IPS DF 6.9 (cell line): Measurements from ENCODE around the gene MYL3.

Source experiments
- DNase-seq: peaks from one replicate; pipeline ENCODE4 v3.0.0-alpha.2; 2013; ENCODE audit warnings: low read depth, low spot score
- H3K27ac ChIP-seq: one replicate; pipeline ENCODE4 v1.5.1; 2013; ENCODE audit warnings: low read length, control low read depth
- H3K27me3 ChIP-seq: 2 replicates; pipeline ENCODE4 v1.6.1; 2013; ENCODE audit warnings: mild to moderate bottlenecking, low read length; ENCODE audit not compliant: control insufficient read depth, insufficient read depth
- H3K36me3 ChIP-seq: 2 replicates; pipeline ENCODE4 v1.6.1; 2013; ENCODE audit warnings: low read length; ENCODE audit not compliant: control insufficient read depth, insufficient read depth
- H3K4me1 ChIP-seq: 2 replicates; pipeline ENCODE4 v1.6.1; 2013; ENCODE audit warnings: low read length; ENCODE audit not compliant: control insufficient read depth, insufficient read depth
- H3K4me3 ChIP-seq: 2 replicates; pipeline ENCODE4 v1.5.1; 2013; ENCODE audit warnings: mild to moderate bottlenecking, low read length
- H3K9me3 ChIP-seq: 2 replicates; pipeline ENCODE4 v1.6.1; 2013; ENCODE audit warnings: low read length, inconsistent platforms; ENCODE audit not compliant: control insufficient read depth, insufficient read depth
- WGBS: extraction: QIAGEN DNeasy Blood & Tissue Kit; methylation state at CpG from one replicate; pipeline ENCODE4 v1.1.7; 2013; ENCODE audit warnings: mixed read lengths, missing lambda C conversion rate; ENCODE audit not compliant: insufficient read length, insufficient coverage; 5-methylcytosine and 5-hydroxymethylcytosine counted together

The MYL3 gene

DNA sequence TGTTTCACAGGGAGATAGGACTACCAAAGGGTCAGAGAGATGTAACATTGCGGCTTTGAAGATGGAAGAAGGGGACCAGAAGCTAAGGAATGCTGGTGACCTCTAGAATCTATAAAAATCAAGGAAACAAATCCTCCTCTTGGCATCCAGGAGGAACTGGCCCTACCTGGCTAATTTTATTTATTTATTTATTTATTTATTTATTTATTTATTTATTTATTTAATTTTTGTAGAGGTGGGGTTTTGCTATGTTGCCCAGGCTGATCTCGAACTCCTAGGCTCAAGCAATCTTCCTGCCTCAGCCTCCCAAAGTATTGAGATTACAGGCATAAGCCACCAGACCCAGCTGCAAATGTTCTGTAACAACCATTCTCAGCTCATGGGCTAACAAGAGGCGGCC, 19.7 kb downstream of the MYL3 start:
- Histone ChIP-seq H3K4me3 (no peak overlapping the region), H3K9me3 (no peaks in the 10 kb centered on the region; the same call in 1 of the 2 replicates), H3K27me3 (no peaks in the 10 kb centered on the region), H3K4me1 (peaks cover 5% of the 10 kb centered on the region; the same call in 1 of the 2 replicates), H3K36me3 (no peaks in the 10 kb centered on the region), H3K27ac (no peak overlapping the region)
- WGBS: no CpG with 5 or more reads among the region's 3 CpGs
- no peak for DNase-seq

DNA sequence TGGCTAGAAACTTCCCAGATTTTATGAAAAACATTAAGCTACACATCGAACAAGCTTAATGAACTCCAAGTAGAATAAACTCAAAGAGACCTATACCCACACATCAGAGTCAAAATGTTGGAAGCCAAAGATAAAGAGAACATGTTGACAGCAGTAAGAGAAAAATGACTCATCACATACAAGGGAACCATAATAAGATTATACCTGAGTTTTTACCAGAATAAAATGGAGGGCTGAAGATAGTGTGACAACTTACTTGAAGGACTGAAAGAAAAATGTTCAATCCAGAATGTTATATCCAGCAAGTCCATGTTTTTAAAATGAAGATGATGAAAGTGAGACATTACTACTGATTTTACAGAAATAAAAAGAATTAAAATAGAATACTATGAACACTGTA, 22.8 kb downstream of the MYL3 start:
- Histone ChIP-seq H3K9me3 (no peaks in the 10 kb centered on the region; the same call in 1 of the 2 replicates), H3K4me3 (no peak overlapping the region), H3K27me3 (no peaks in the 10 kb centered on the region), H3K27ac (no peak overlapping the region), H3K4me1 (peaks cover 3% of the 10 kb centered on the region; the same call in 1 of the 2 replicates), H3K36me3 (no peaks in the 10 kb centered on the region)
- no peak for DNase-seq
- WGBS: no CpG with 5 or more reads among the region's 1 CpG

DNA sequence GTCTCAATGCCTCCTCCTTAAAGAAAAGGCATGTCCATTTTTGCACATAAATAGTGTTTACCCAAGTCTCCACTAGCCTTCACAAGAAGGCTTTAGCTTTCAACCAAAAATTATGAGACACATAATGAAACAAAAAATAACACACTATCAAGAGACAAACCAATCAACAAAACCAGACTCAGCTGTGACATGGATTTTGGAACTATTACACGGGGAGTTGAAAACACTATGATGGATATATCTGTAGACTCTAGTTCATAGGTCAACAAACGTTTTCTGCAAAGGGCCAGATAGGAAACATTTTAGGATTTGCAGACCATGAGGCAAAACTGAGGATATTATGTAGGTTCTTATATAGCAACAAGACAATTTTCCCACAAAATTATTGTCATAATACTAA, 24.9 kb downstream of the MYL3 start:
- Histone ChIP-seq H3K27me3 (no peaks in the 10 kb centered on the region), H3K4me1 (no peaks in the 10 kb centered on the region), H3K27ac (no peak overlapping the region), H3K36me3 (no peaks in the 10 kb centered on the region), H3K9me3 (no peaks in the 10 kb centered on the region; the same call in 1 of the 2 replicates), H3K4me3 (no peak overlapping the region)
- no CpG with 5 or more reads among the region's 2 CpGs for WGBS
- no peak for DNase-seq

DNA sequence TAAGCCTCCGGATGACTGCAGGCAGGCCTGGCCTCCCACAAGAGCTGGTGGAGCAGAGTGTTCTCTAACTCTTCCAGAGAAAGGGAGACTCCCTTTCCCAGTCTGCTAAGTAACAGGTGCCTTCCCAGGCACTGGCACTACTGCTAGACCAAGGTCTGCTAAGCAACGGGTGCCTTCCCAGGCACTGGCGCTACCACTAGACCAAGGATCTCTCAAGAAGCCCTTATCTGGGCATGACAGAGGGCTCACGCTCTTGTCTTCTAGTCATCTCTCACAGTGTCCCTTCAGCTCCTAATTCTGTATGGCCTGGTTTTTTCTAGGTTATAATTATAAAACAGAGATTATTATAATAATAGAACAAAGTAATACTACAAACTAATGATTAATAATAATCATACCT, 27.8 kb downstream of the MYL3 start:
- Histone ChIP-seq H3K36me3 (no peaks in the 10 kb centered on the region), H3K27me3 (no peaks in the 10 kb centered on the region), H3K4me3 (no peak overlapping the region), H3K9me3 (no peaks in the 10 kb centered on the region; the same call in 1 of the 2 replicates), H3K27ac (no peak overlapping the region), H3K4me1 (no peaks in the 10 kb centered on the region)
- WGBS: no CpG with 5 or more reads among the region's 4 CpGs
- DNase-seq: no peak

DNA sequence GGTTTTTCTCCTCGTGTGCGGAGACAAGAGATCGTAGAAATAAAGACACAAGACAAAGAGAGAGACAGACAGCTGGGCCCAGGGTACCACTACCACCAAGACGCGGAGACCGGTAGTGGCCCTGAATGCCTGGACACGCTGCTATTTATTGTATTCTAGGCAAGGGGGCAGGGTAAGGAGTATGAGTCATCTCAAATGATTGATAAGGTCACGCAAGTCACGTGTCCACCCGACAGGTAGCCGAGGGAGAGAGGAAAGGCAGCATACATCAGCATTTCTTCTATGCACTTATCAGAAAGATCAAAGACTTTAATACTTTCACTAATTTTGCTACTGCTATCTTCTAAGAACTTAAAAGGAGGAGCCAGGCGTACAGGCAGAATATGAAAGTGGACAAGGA, 28.2 kb downstream of the MYL3 start:
- Histone ChIP-seq H3K36me3 (no peaks in the 10 kb centered on the region), H3K27me3 (no peaks in the 10 kb centered on the region), H3K27ac (no peak overlapping the region), H3K4me3 (no peak overlapping the region), H3K4me1 (no peaks in the 10 kb centered on the region), H3K9me3 (no peaks in the 10 kb centered on the region; the same call in 1 of the 2 replicates)
- no peak for DNase-seq
- WGBS: no CpG with 5 or more reads among the region's 12 CpGs

DNA sequence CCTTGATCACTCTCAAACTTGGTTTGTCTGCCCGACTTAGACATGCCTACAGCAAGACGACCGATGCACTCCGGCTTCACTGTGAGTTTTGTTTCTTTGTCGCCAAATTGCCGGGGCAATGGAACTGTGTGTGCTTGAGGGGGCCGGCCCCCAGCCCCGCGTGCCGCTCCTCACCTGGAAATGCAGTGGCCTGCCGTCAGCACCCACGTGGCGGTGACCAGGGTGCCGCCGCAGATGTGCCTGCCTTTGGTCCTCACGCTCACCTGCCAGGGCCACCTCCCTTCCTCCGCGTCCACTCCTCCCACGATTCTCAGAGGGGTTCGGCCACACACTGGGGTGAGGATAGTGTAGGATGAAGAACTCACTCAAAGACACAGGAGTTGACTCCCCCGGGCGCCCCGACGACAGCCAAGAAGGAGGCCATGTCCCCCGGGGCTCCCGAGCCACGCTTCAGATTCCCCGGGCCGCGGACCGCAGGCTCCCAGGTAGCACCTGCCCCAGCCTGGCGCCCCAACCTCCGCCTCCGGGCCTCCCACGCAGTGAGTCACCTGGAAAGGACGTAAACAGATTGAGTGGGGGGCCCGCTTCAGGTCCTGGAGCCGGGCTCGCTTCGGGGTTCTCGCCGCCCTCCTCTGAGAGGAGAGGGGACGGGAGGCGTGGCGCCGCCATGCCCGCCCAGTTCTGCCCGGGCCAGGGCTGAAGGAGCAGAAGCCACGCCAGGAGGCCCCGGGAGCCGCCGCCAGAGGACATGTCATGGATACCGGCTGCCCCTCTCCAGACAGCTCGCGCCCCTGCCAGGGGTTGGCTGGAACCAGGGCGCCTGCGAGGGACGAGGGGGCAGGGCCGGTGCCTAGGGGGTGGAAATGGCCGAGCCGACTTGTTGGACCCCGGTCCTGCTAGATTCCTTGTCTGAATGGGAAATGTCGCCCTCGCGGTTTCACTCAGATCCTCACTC, 29.6 kb downstream of the MYL3 start:
- Histone ChIP-seq H3K27me3 (no peaks in the 10 kb centered on the region), H3K4me3 (no peak overlapping the region), H3K27ac (no peak overlapping the region), H3K9me3 (no peaks in the 10 kb centered on the region; the same call in 1 of the 2 replicates), H3K4me1 (no peaks in the 10 kb centered on the region), H3K36me3 (no peaks in the 10 kb centered on the region)
- no peak for DNase-seq
- no CpG with 5 or more reads among the region's 65 CpGs for WGBS

DNA sequence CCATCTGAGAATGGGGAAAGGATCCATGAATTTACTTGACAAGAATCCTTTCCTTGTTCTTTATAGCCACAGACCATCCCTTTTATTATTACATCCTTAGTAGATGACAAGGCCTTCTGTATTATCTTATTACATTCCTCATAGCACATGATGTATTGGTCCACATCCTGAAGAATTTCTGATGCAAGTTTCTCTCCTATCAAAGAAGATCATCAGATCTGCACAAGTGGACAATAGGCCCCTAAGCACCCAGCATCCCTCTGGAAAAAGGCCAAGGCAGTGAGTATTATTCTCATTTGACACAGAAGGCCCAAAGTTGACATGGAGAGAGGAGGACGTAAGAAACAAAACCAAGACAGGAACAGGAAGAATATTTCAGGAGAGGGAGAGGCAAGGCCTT, 31.4 kb downstream of the MYL3 start:
- Histone ChIP-seq H3K4me1 (no peaks in the 10 kb centered on the region), H3K9me3 (no peaks in the 10 kb centered on the region), H3K27me3 (no peaks in the 10 kb centered on the region), H3K27ac (no peak overlapping the region), H3K36me3 (no peaks in the 10 kb centered on the region), H3K4me3 (no peak overlapping the region)
- DNase-seq: no peak
- no CpG with 5 or more reads among the region's 1 CpG for WGBS

DNA sequence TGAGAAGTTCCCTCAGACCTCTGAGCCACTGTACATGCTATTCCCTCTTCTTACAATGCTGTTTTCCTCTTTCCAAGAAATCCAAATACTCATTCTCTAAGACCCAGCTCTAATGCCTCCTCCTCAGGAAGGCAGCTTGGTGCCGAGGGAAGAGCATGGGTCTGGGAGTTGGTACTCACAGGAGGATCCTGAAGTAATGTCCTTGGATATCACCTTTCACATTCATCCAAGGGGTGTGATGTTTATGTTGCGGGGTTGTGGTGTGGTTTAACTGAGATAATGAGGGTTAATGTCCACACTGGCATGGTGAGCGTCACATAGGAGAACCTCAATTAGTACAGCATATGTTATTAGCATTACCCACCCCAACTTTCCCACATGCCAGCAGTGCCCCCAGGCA, 31.9 kb downstream of the MYL3 start:
- Histone ChIP-seq H3K9me3 (no peaks in the 10 kb centered on the region), H3K4me3 (no peak overlapping the region), H3K4me1 (no peaks in the 10 kb centered on the region), H3K27me3 (no peaks in the 10 kb centered on the region), H3K36me3 (no peaks in the 10 kb centered on the region), H3K27ac (no peak overlapping the region)
- DNase-seq: no peak
- WGBS: no CpG with 5 or more reads among the region's 3 CpGs

DNA sequence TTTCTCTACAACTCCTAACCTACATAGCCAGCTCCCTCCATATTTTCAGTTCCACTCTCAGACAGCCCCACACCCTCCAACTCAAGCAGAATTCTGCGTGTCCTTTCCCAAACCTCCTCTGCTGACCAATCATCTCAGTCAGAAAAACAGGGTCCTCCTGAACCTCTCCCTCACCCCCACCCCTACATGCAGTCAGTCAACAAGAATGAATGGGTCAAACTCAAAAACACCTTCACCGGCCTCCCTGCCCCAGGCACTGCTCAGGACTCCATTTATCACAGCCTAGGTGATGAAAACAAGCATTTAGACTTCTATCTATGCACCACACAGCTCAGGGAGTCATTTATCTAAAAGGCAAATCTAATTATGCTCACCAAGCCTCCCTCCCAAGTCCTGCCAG, 32.4 kb downstream of the MYL3 start:
- Histone ChIP-seq H3K4me3 (no peak overlapping the region), H3K9me3 (no peaks in the 10 kb centered on the region), H3K4me1 (no peaks in the 10 kb centered on the region), H3K27ac (no peak overlapping the region), H3K36me3 (no peaks in the 10 kb centered on the region), H3K27me3 (no peaks in the 10 kb centered on the region)
- no peak for DNase-seq
- WGBS: no CpG with 5 or more reads among the region's 2 CpGs

DNA sequence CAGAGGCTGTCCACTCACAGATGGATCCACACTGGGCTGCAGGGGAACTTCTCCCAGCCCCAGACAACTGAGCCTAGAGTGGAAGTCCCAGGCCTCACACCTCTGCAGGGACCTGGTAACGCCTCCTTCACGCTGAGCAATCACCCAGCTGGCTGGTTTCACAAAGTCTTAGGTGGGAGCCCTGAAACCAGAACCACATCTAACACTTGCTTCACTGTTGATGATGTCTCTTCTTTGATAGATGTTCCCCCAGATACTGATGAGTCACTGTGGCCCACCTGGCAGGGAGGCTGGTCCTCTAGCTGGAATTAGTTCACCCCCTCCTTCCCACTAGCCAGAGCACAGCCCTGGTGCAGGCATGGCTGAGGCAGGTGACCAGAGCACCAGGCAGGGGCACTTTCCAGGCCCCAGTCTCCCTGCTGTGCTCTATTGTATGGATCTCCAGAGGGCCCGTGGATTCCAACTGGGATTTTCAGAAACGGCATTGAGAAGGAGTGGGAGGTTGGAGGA, 33.5 kb downstream of the MYL3 start:
- Histone ChIP-seq H3K4me1 (no peaks in the 10 kb centered on the region), H3K27me3 (no peaks in the 10 kb centered on the region), H3K27ac (no peak overlapping the region), H3K4me3 (no peak overlapping the region), H3K9me3 (no peaks in the 10 kb centered on the region), H3K36me3 (no peaks in the 10 kb centered on the region)
- no CpG with 5 or more reads among the region's 4 CpGs for WGBS
- no peak for DNase-seq
